HEK293 (cell line): ENCODE measurements around the gene UCK2.

Experiments
- CTCF ChIA-PET: fragments of 350-600 bp; formaldehyde crosslinking; extraction: SDS; loops from one replicate; lab custom pipeline; 2021; ENCODE audit warnings: antibody characterized with exemption; lab: Yijun Ruan, JAX
- POLR2A ChIA-PET: fragments of 300-600 bp; formaldehyde crosslinking; extraction: SDS; loops from one replicate; lab custom pipeline; 2020; ENCODE audit warnings: antibody characterized with exemption, inconsistent platforms; lab: Yijun Ruan, JAX
- H3K27ac ChIP-seq: fragments of 200-500 bp; sonication (Bioruptor generic); 2 replicates; pipeline ENCODE4 v1.5.1; 2014; ENCODE audit warnings: low read depth, low read length, control low read depth, inconsistent platforms; ENCODE audit errors: extremely low read depth
- H3K36me3 ChIP-seq, 2 experiments: fragments of 200-500 bp in 1 of 2; sonication (Bioruptor generic) in 1 of 2; 1 replicate in 1 of 2; 2 replicates in 1 of 2; pipeline ENCODE4 v1.5.1; 2014 to 2017; ENCODE audit warnings: inconsistent platforms in 2 of 2, low read length in 2 of 2; ENCODE audit not compliant: control insufficient read depth in 2 of 2, insufficient read depth in 1 of 2
- H3K4me1 ChIP-seq: fragments of 200-500 bp; sonication (Bioruptor generic); 2 replicates; pipeline ENCODE4 v1.5.1; 2014; ENCODE audit warnings: mild to moderate bottlenecking, low read length, inconsistent platforms; ENCODE audit not compliant: control insufficient read depth, insufficient read depth
- H3K4me3 ChIP-seq: 2 replicates; pipeline ENCODE4 v1.5.1; 2011; ENCODE audit warnings: low read depth, mild to moderate bottlenecking, control low read depth, low read length, moderate library complexity
- H3K9me3 ChIP-seq: fragments of 200-500 bp; sonication (Bioruptor generic); 2 replicates; pipeline ENCODE4 v1.5.1; 2014; ENCODE audit warnings: low read depth, low read length, inconsistent platforms; ENCODE audit not compliant: control insufficient read depth, insufficient read depth
- AEBP2 ChIP-seq: fragments of 450-650 bp; formaldehyde crosslinking; IDR thresholded peaks from 2 replicates; pipeline ENCODE4 v1.5.1; 2016; ENCODE audit warnings: missing biosample characterization, missing genetic modification characterization, borderline replicate concordance
- BCL11B ChIP-seq: fragments of 450-650 bp; formaldehyde crosslinking; IDR thresholded peaks from 2 replicates; pipeline ENCODE4 v1.5.1; 2016; ENCODE audit warnings: low read depth, missing biosample characterization, missing genetic modification characterization
- GLIS1 ChIP-seq: fragments of 450-650 bp; formaldehyde crosslinking; IDR thresholded peaks from 2 replicates; pipeline ENCODE4 v1.5.1; 2016; ENCODE audit warnings: missing biosample characterization, missing genetic modification characterization
- GLIS2 ChIP-seq: fragments of 450-650 bp; formaldehyde crosslinking; IDR thresholded peaks from 2 replicates; pipeline ENCODE4 v1.5.1; 2016; ENCODE audit warnings: missing biosample characterization, missing genetic modification characterization
- HOXA7 ChIP-seq: sonication (generic); formaldehyde crosslinking; IDR thresholded peaks from 2 replicates; pipeline ENCODE4 v1.8.1; 2022; ENCODE audit warnings: missing genetic modification reagents, borderline replicate concordance
- IKZF3 ChIP-seq: fragments of 450-650 bp; IDR thresholded peaks from 2 replicates; pipeline ENCODE4 v1.5.0; 2018; ENCODE audit warnings: missing biosample characterization, mild to moderate bottlenecking, missing genetic modification characterization, moderate library complexity
- MYNN ChIP-seq: fragments of 450-650 bp; formaldehyde crosslinking; IDR thresholded peaks from 2 replicates; pipeline ENCODE4 v1.5.1; 2016; ENCODE audit warnings: missing biosample characterization, missing genetic modification characterization, borderline replicate concordance
- MZF1 ChIP-seq: fragments of 450-650 bp; formaldehyde crosslinking; IDR thresholded peaks from 2 replicates; pipeline ENCODE4 v1.5.1; 2017; ENCODE audit warnings: missing biosample characterization, missing genetic modification characterization, borderline replicate concordance
- ZBTB1 ChIP-seq: fragments of 450-650 bp; formaldehyde crosslinking; IDR thresholded peaks from 2 replicates; pipeline ENCODE4 v1.5.1; 2016; ENCODE audit warnings: missing biosample characterization, missing genetic modification characterization
- ZBTB11 ChIP-seq: fragments of 450-650 bp; formaldehyde crosslinking; conservative IDR thresholded peaks from 2 replicates; pipeline ENCODE4 v1.5.1; 2016; ENCODE audit warnings: low read depth, missing biosample characterization, missing genetic modification characterization
- ZBTB8A ChIP-seq: fragments of 450-650 bp; formaldehyde crosslinking; IDR thresholded peaks from 2 replicates; pipeline ENCODE4 v1.5.1; 2016; ENCODE audit warnings: missing biosample characterization, missing genetic modification characterization
- ZEB2 ChIP-seq: fragments of 450-650 bp; formaldehyde crosslinking; IDR thresholded peaks from 2 replicates; pipeline ENCODE4 v1.5.1; 2016; ENCODE audit warnings: missing biosample characterization, missing genetic modification characterization
- ZFP37 ChIP-seq: fragments of 450-650 bp; formaldehyde crosslinking; IDR thresholded peaks from 2 replicates; pipeline ENCODE4 v1.5.1; 2016; ENCODE audit warnings: missing biosample characterization, missing genetic modification characterization
- ZNF10 ChIP-seq: fragments of 450-650 bp; formaldehyde crosslinking; IDR thresholded peaks from 2 replicates; pipeline ENCODE4 v1.5.1; 2017; ENCODE audit warnings: missing biosample characterization, missing genetic modification characterization
- ZNF121 ChIP-seq: fragments of 450-650 bp; formaldehyde crosslinking; IDR thresholded peaks from 2 replicates; pipeline ENCODE4 v1.5.1; 2016; ENCODE audit warnings: missing biosample characterization, missing genetic modification characterization
- ZNF274 ChIP-seq, 2 experiments: fragments of 200-500 bp in 1 of 2; fragments of 450-650 bp in 1 of 2; sonication (Bioruptor generic) in 1 of 2; formaldehyde crosslinking in 1 of 2; IDR thresholded peaks; 2 replicates each; pipeline versions ENCODE4 v1.5.1 to v1.6.1; 2014 to 2016; ENCODE audit warnings: borderline replicate concordance in 1 of 2, inconsistent platforms in 1 of 2, low read length in 1 of 2, missing biosample characterization in 1 of 2, missing genetic modification characterization in 1 of 2
- ZNF623 ChIP-seq: fragments of 450-650 bp; formaldehyde crosslinking; IDR thresholded peaks from 2 replicates; pipeline ENCODE4 v1.5.1; 2016; ENCODE audit warnings: missing biosample characterization, missing genetic modification characterization
- ZNF629 ChIP-seq: fragments of 450-650 bp; formaldehyde crosslinking; IDR thresholded peaks from 2 replicates; pipeline ENCODE4 v1.5.1; 2017; ENCODE audit warnings: missing biosample characterization, missing genetic modification characterization
- ZNF658 ChIP-seq: fragments of 450-650 bp; formaldehyde crosslinking; IDR thresholded peaks from 2 replicates; pipeline ENCODE4; 2016; ENCODE audit warnings: missing biosample characterization, missing genetic modification characterization
- ZNF776 ChIP-seq: fragments of 450-650 bp; formaldehyde crosslinking; IDR thresholded peaks from 2 replicates; pipeline ENCODE4 v1.5.0; 2017; ENCODE audit warnings: missing biosample characterization, missing genetic modification characterization, borderline replicate concordance

Gene UCK2

GRCh38 chr1:165823552-165824268 lies 3.7 kb upstream of the UCK2 start:
- TF ChIP-seq IKZF3 (tag by site-specific recombination) (no peak), AEBP2 (tag by site-specific recombination) (no peak), ZNF623 (no peak), ZNF776 (no peak)
- no peak overlapping the region for H3K27ac ChIP-seq
- no peaks in the 10 kb centered on the region for H3K9me3 ChIP-seq
- ChIA-PET POLR2A (interaction anchor here (0.6 to 1.1 kb wide), 2 partner anchors 34 to 55 kb away, joined by 3 to 5 read pairs; partner anchors contain the start of gene TMCO1), CTCF (interaction anchor here (0.5 to 0.7 kb wide), 4 partner anchors 11 to 677 kb away, joined by 3 read pairs; no protein-coding TSS in a partner anchor)
- no peaks in the 10 kb centered on the region for H3K4me1 ChIP-seq
- no peaks in the 10 kb centered on the region for H3K36me3 ChIP-seq
- H3K4me3 ChIP-seq, result no peak overlapping the region

- no peaks in the 10 kb centered on the region for H3K9me3 ChIP-seq
- no peak for TF ChIP-seq ZNF10 (tag by site-specific recombination)
- peak; percentile 75 for TF ChIP-seq GLIS1 (tag by site-specific recombination)
- CTCF ChIA-PET, result interaction anchor here (0.5 to 0.7 kb wide), 2 partner anchors 12 to 138 kb away, joined by 3 read pairs; no protein-coding TSS in a partner anchor
- no peaks in the 10 kb centered on the region for H3K4me1 ChIP-seq
- H3K36me3 ChIP-seq, result no peaks in the 10 kb centered on the region
- POLR2A ChIA-PET, result no interaction called here
- no peak overlapping the region for H3K4me3 ChIP-seq
- H3K27ac ChIP-seq, result no peak overlapping the region
Observed at GRCh38 chr1:165824269-165824643, 3.2 kb upstream of the UCK2 start.

DNA sequence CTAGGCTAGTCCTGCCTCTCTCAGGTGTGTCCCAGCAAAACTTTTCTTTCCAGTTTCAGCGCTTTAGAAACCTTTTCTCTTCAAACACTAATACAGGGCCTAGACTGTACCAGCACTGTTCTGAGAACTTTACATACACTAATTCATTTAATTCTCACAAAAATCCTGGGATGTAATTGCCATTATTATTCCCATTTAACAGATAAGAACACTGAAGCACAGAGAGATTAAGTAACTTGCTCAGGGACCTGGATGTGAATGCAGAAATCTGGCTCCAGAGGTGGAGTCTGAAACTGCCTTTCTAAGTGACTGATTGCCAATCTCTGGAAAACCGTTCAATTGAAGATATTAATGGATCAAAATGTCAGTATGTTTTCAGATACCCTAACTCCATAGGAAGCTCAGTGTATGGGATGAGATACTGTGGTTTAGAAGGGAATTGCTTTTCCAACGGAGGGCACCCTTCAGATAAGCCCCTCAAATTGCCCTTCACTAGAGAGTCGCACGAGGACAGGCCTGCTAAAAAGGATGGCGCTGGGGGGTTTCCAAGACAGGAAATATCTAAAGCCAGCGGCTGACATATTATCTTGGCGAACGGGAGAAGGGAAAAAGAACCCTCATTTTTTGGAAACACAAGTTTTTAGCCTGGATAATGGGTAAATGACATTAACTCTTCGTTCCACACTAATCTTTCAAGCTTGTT lies 698 bp upstream of the UCK2 start:
- Histone ChIP-seq H3K9me3 (no peaks in the 10 kb centered on the region), H3K36me3 (no peaks in the 10 kb centered on the region; a peak in 1 of 3 replicates), H3K27ac (no peak overlapping the region), H3K4me3 (no peak overlapping the region; the same call in 1 of the 2 replicates), H3K4me1 (no peaks in the 10 kb centered on the region)
- no peak for TF ChIP-seq ZNF629 (tag by site-specific recombination)
- ChIA-PET CTCF (interaction anchor here (1.0 to 1.6 kb wide), 2 partner anchors 14 to 226 kb away, joined by 4 to 5 read pairs; no protein-coding TSS in a partner anchor), POLR2A (interaction anchor here (1.0 kb wide), 1 partner anchor 58 kb away, joined by 3 read pairs; the partner anchor contains the start of gene TMCO1)

DNA sequence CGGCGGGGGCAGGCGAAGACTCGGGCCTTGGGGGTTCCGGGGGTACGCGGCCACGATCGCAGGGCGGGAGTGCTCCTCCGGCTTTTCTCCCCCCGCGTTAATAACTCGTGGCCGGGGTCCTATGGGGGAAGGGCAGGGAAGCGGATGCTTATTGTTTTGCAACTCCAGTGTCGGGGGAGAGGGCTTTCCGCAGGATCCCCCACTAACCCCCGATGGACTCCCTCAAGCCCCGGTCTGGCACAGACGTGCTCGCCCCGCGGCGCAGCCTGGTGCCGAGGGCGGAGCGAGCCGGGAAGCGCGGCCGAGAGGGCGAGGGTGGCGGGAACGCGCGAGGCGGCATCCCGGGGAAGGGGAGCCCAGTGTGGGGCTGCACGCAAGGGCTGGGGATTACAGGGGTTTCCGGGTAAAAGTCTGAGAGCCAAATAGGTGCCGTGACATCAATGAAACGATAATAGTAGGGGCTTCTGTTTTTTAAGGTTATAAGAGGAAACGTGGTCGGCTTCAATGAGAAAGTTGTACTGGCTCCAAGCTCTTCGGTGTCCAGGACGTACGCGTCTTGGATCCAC lies 772 bp downstream of the UCK2 start:
- Histone ChIP-seq H3K27ac (peak overlapping the region; percentile 83), H3K4me1 (no peaks in the 10 kb centered on the region), H3K9me3 (no peaks in the 10 kb centered on the region), H3K4me3 (peak overlapping the region; percentile 86), H3K36me3 (no peaks in the 10 kb centered on the region; a peak in 1 of 3 replicates)
- ChIA-PET POLR2A (interaction anchor here (0.6 to 2.4 kb wide), 8 partner anchors 7 to 1392 kb away, joined by 3 to 20 read pairs (median 4); partner anchors contain the start of genes ALDH9A1, POU2F1 and TMCO1), CTCF (interaction anchor here (0.6 to 2.0 kb wide), 7 partner anchors 45 to 1367 kb away, joined by 3 to 10 read pairs (median 4); no protein-coding TSS in a partner anchor)
- TF ChIP-seq ZEB2 (tag by site-specific recombination) (peak; percentile 49; the same call in 1 of the 2 replicates), BCL11B (peak; percentile 33; the same call in 1 of the 2 replicates), ZNF658 (tag by site-specific recombination) (no peak), ZBTB8A (tag by site-specific recombination) (peak; percentile 89), ZNF274 (IDR thresholded peaks at IDR 0.05; ENCODE audit: low read length) (no peak), ZNF274 (tag by site-specific recombination; IDR thresholded peaks at IDR 0.05; ENCODE audit: borderline replicate concordance) (no peak), HOXA7 (CRISPR knock-in tag) (no peak), MYNN (tag by site-specific recombination) (0 out of 2 replicates have a peak, but pooled peaks have one; percentile 19), MZF1 (peak; percentile 85; the same call in 1 of the 2 replicates), ZFP37 (tag by site-specific recombination) (peak; percentile 45; the same call in 1 of the 2 replicates), ZNF121 (tag by site-specific recombination) (no peak), ZBTB1 (no peak), ZBTB11 (tag by site-specific recombination) (peak; percentile 69), GLIS2 (peak; percentile 89)
